Hepatocyte (in vitro differentiated cells): ENCODE data around the gene NR6A1.

Experiments
- CTCF ChIP-seq: fragments of 200-600 bp; sonication (generic); IDR thresholded peaks from 2 replicates; pipeline ENCODE4 v1.5.1; 2016; ENCODE audit warnings: antibody characterized with exemption, mild to moderate bottlenecking; ENCODE audit not compliant: poor library complexity
- EZH2 ChIP-seq: fragments of 200-600 bp; sonication (generic); IDR thresholded peaks from 2 replicates; pipeline ENCODE4 v1.6.1; 2016; ENCODE audit warnings: antibody characterized with exemption, mild to moderate bottlenecking, borderline replicate concordance

DNA sequence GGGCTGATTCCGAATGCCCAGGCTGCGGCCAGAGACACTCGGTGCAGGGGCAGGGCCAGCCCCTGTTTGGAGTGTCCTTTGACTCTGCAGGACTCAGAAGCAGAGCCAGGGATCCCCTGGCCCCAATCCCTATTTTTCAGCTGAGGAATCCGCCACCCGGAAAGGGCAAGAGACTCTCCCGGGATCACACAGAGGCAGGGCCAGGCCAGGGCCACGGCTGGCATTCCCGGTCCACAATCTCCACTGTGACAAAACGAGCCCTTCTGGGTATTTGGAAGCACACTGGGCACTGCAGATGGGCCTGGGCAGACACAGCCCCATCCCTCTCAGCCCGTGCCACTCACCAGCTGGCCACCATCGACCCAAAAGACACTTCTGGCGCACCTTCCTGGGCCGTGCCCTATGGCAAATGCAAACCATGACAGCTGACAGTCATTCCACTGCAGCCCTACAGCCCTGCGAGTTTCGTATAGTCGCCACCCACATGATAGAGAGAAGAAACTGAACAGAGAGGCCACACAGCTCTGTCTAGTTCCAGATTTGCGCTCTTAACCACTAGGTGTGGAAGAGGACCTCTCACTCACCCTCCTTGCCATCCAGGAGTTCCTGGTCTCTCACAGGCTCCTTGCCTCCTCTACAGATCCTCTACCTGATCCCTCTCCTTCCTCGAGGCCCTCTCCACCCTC, 277.2 kb downstream of the NR6A1 start:
- TF ChIP-seq CTCF (no peak), EZH2 (no peak)
